PFSK-1 (cell line): Measurements from ENCODE around the gene TP53I13.

ENCODE experiments used
- FOXP2 ChIP-seq: optimal IDR thresholded peaks from 2 replicates; pipeline ENCODE3; 2011; ENCODE audit warnings: borderline replicate concordance, control low read depth, inconsistent platforms; ENCODE audit not compliant: insufficient read depth; ENCODE audit errors: extremely low read length, extremely low read depth
- POLR2AphosphoS5 ChIP-seq: IDR thresholded peaks from 2 replicates; pipeline ENCODE4 v1.6.1; 2012; ENCODE audit warnings: low read depth, mild to moderate bottlenecking, control low read depth, low read length, moderate library complexity
- SIN3A ChIP-seq: IDR thresholded peaks from 2 replicates; pipeline ENCODE4 v1.6.1; 2012; ENCODE audit warnings: mild to moderate bottlenecking, low read length, moderate library complexity, borderline replicate concordance; ENCODE audit not compliant: insufficient read depth
- TAF1 ChIP-seq: IDR thresholded peaks from 2 replicates; pipeline ENCODE4 v1.6.1; 2012; ENCODE audit warnings: low read length, control low read depth, borderline replicate concordance; ENCODE audit not compliant: insufficient read depth
- TF ChIP-seq, protein P1 (sequence below), 2 experiments: IDR thresholded peaks; 2 replicates each; pipeline versions ENCODE4 v1.6.1 to v1.8.0; 2011 to 2012; ENCODE audit warnings: low read depth in 2 of 2, low read length in 2 of 2, control low read depth in 1 of 2, inconsistent platforms in 1 of 2, mild to moderate bottlenecking in 1 of 2, moderate library complexity in 1 of 2; ENCODE audit not compliant: insufficient read depth in 1 of 2

DNA sequence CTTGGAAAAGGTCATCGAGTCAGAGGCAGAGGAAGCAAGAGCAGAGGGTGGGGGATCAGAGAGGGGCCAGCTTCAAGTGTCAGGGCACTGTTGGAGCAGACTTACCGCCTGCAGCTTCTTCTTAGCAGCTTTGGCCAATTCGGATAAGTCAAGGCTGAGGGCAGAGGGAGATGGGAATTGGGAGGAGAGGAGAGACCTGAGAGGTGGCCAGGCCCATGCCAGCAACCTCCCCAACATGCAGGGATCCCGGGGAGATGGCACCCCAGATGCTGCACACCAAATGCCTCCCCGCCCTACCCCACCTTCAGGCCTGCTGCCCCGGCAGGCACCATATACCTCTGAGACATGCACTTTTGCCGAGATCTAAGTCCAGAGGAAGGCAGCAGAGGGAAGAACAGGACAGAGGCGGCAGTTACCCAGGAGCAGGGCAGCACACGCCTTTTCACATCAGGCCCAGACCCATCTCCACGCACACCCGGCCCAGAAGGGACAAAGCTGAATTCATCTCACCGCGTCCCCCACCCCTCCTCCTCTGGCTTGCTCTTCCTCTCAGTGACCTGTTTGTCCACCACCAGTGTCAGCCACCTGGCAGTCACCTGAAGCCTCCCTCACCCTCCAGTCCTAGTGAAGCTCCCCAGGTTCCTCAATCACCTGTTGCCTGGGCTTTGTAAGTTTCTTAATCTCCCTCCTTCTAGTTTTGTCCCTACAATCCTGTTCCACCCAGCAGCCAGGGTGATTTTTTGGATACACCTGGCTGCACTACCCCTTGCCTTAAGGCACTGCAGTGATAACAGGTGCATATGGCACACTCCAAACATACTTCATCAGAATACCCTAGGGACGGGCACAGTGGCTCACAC lies 10.4 kb downstream of the TP53I13 start:
- TF ChIP-seq POLR2AphosphoS5 (no peak), TAF1 (no peak), SIN3A (no peak), FOXP2 (no peak)
- TF ChIP-seq, protein P1, sequence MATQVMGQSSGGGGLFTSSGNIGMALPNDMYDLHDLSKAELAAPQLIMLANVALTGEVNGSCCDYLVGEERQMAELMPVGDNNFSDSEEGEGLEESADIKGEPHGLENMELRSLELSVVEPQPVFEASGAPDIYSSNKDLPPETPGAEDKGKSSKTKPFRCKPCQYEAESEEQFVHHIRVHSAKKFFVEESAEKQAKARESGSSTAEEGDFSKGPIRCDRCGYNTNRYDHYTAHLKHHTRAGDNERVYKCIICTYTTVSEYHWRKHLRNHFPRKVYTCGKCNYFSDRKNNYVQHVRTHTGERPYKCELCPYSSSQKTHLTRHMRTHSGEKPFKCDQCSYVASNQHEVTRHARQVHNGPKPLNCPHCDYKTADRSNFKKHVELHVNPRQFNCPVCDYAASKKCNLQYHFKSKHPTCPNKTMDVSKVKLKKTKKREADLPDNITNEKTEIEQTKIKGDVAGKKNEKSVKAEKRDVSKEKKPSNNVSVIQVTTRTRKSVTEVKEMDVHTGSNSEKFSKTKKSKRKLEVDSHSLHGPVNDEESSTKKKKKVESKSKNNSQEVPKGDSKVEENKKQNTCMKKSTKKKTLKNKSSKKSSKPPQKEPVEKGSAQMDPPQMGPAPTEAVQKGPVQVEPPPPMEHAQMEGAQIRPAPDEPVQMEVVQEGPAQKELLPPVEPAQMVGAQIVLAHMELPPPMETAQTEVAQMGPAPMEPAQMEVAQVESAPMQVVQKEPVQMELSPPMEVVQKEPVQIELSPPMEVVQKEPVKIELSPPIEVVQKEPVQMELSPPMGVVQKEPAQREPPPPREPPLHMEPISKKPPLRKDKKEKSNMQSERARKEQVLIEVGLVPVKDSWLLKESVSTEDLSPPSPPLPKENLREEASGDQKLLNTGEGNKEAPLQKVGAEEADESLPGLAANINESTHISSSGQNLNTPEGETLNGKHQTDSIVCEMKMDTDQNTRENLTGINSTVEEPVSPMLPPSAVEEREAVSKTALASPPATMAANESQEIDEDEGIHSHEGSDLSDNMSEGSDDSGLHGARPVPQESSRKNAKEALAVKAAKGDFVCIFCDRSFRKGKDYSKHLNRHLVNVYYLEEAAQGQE (IDR thresholded peaks at IDR 0.05; ENCODE audit: insufficient read depth in 1 of 2, low read depth in 2 of 2, low read length in 2 of 2) = no peak
